Tibial nerve (tissue), 3 donors: ENCODE data around the gene RUNX3.

Experiments used
- POLR2A ChIP-seq, 2 donors: fragments of 450-650 bp; IDR thresholded peaks; one replicate each; pipeline ENCODE4 v1.6.1; 2017; ENCODE audit warnings: antibody characterized with exemption in 2 of 2, mild to moderate bottlenecking in 2 of 2, moderate library complexity in 2 of 2
- TF ChIP-seq, protein P1 (sequence below), 5 experiments: fragments of 200-600 bp in 3 of 5; fragments of 450-650 bp in 2 of 5; sonication (generic) in 3 of 5; IDR thresholded peaks; one replicate each; pipeline ENCODE4 v1.5.1; 2016 to 2019; ENCODE audit warnings: antibody characterized with exemption in 5 of 5, mild to moderate bottlenecking in 3 of 5, moderate library complexity in 2 of 5

DNA sequence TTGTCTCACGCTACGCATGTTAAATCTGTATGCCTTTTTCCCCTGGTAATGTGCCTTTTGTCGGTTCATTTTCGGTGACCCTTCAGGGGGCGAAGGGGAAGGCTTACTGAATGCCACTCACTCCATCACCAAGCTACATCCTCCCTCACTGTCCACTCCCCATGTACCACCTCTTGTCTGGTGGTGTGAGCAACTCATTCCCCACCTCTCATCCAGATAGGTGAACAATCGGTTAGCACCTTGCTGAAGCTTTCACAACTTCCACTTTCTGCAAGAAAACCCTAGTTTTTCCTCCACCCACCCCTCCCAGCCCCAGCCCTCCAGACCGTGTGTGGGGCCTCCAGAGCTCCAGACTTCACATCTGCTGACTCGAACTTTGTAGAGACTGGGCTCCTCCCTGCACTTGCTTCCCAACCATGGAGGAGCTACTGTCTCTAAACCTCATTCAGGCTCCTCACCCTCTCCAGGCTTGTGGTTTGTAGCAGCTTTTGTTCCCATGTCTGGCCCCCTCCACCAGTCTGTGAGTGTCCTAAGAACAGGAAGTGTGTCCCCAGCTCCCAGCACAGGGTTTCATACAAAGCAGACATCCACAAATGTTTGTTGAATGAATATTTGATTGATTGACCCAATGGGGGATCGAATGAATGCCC lies 48.4 kb upstream of the RUNX3 start:
- no peak for TF ChIP-seq POLR2A (IDR thresholded peaks at IDR 0.05)
- TF ChIP-seq, protein P1, sequence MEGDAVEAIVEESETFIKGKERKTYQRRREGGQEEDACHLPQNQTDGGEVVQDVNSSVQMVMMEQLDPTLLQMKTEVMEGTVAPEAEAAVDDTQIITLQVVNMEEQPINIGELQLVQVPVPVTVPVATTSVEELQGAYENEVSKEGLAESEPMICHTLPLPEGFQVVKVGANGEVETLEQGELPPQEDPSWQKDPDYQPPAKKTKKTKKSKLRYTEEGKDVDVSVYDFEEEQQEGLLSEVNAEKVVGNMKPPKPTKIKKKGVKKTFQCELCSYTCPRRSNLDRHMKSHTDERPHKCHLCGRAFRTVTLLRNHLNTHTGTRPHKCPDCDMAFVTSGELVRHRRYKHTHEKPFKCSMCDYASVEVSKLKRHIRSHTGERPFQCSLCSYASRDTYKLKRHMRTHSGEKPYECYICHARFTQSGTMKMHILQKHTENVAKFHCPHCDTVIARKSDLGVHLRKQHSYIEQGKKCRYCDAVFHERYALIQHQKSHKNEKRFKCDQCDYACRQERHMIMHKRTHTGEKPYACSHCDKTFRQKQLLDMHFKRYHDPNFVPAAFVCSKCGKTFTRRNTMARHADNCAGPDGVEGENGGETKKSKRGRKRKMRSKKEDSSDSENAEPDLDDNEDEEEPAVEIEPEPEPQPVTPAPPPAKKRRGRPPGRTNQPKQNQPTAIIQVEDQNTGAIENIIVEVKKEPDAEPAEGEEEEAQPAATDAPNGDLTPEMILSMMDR (IDR thresholded peaks at IDR 0.05), result no peak
